K562 (cell line): ENCODE results near the gene ST6GALNAC6. TPM values are rescaled to one million over a fixed set of nuclear protein-coding genes. Genes with fewer than 3 reads are reported as not detected.

Source experiments
- AFF1 ChIP-seq, 2 experiments: fragments of 450-650 bp; IDR thresholded peaks; 2 replicates each; pipeline ENCODE4 v1.6.1; 2018; ENCODE audit warnings: mild to moderate bottlenecking in 2 of 2, low read depth in 1 of 2; ENCODE audit not compliant: partially characterized antibody in 2 of 2
- ARHGAP35 ChIP-seq: fragments of 450-650 bp; IDR thresholded peaks from 2 replicates; pipeline ENCODE4 v1.6.1; 2018; ENCODE audit not compliant: partially characterized antibody
- BMI1 ChIP-seq: fragments of 150-350 bp; IDR thresholded peaks from 2 replicates; pipeline ENCODE4 v1.6.1; 2014; ENCODE audit warnings: low read length
- CHCHD3 ChIP-seq: fragments of 250-450 bp; sonication (Bioruptor Pico); IDR thresholded peaks from 2 replicates; pipeline ENCODE4 v2.1.2; 2022; ENCODE audit warnings: mild to moderate bottlenecking
- FOXP1 ChIP-seq: sonication (generic); formaldehyde crosslinking; IDR thresholded peaks from 2 replicates; pipeline ENCODE4 v1.8.0; 2022; ENCODE audit warnings: mild to moderate bottlenecking, missing genetic modification reagents
- HDAC8 ChIP-seq: fragments of 450-650 bp; IDR thresholded peaks from 2 replicates; pipeline ENCODE4 v1.6.1; 2016; ENCODE audit warnings: mild to moderate bottlenecking, missing genetic modification characterization, moderate library complexity, missing compliant biosample characterization
- MYC ChIP-seq, 2 experiments: fragments of 250-450 bp in 1 of 2; sonication (Bioruptor Pico) in 1 of 2; IDR thresholded peaks; 2 replicates each; pipeline versions ENCODE4 v1.5.1 to v1.6.1; 2012 to 2021; ENCODE audit warnings: low read depth in 2 of 2, borderline replicate concordance in 1 of 2, improper control_type of control experiment in 1 of 2, low read length in 1 of 2, mild to moderate bottlenecking in 1 of 2, moderate library complexity in 1 of 2
- THAP12 ChIP-seq: fragments of 250-450 bp; sonication (Bioruptor Pico); IDR thresholded peaks from 2 replicates; pipeline ENCODE4 v1.9.0; 2021; ENCODE audit warnings: mild to moderate bottlenecking, inconsistent platforms
- ZBTB43 ChIP-seq: sonication (generic); formaldehyde crosslinking; IDR thresholded peaks from 2 replicates; pipeline ENCODE4 v1.8.0; 2023; ENCODE audit warnings: mild to moderate bottlenecking, missing genetic modification reagents
- ZEB2 ChIP-seq: fragments of 450-650 bp; IDR thresholded peaks from 2 replicates; pipeline ENCODE4 v1.6.1; 2016
- polyA plus RNA-seq, 8 experiments: library from polyadenylated mRNA; depleted of rRNA in 4 of 8; stranded (reverse) in 5 of 8; unstranded in 3 of 8; fragments of >200 nt; fragmentation: Nextera tagmentation in 2 of 8; fragmentation: Illumina TruSeq in 1 of 8; extraction: Ambion mirVana in 2 of 8; extraction: Trizol in 1 of 8; gene quantifications; 2 replicates each; pipeline versions ENCODE4 v1.2.1 to v1.2.3, GENCODE V29; 2011 to 2014; ENCODE audit warnings: inconsistent platforms in 1 of 8, missing spikeins in 1 of 8
- total RNA-seq, 7 experiments: library from RNA; depleted of rRNA in 6 of 7; stranded (reverse); fragments of >200 nt in 6 of 7; fragmentation: Illumina TruSeq in 2 of 7; extraction: Trizol in 2 of 7; gene quantifications; 2 replicates each; pipeline versions ENCODE4 v1.2.1 to v1.2.3, GENCODE V29; 2011 to 2021; ENCODE audit warnings: low replicate concordance in 1 of 7
- TF ChIP-seq, protein P1 (sequence below): fragments of 250-450 bp; sonication (Bioruptor Pico); IDR thresholded peaks from 2 replicates; pipeline ENCODE4 v1.5.0; 2021; ENCODE audit warnings: mild to moderate bottlenecking, borderline replicate concordance
- TF ChIP-seq, protein P2 (sequence below): sonication (generic); formaldehyde crosslinking; IDR thresholded peaks from 2 replicates; pipeline ENCODE4 v1.8.1; 2023; ENCODE audit warnings: mild to moderate bottlenecking, missing genetic modification reagents

Gene ST6GALNAC6
- total and polyA plus RNA-seq, 9 of the 15 experiments (the other 6 are each of a cell fraction or from before 2014, with no cell fraction given) = 0.13 to 23.0 (median 14.5) TPM

- no peak for TF ChIP-seq BMI1
- TF ChIP-seq, protein P1, sequence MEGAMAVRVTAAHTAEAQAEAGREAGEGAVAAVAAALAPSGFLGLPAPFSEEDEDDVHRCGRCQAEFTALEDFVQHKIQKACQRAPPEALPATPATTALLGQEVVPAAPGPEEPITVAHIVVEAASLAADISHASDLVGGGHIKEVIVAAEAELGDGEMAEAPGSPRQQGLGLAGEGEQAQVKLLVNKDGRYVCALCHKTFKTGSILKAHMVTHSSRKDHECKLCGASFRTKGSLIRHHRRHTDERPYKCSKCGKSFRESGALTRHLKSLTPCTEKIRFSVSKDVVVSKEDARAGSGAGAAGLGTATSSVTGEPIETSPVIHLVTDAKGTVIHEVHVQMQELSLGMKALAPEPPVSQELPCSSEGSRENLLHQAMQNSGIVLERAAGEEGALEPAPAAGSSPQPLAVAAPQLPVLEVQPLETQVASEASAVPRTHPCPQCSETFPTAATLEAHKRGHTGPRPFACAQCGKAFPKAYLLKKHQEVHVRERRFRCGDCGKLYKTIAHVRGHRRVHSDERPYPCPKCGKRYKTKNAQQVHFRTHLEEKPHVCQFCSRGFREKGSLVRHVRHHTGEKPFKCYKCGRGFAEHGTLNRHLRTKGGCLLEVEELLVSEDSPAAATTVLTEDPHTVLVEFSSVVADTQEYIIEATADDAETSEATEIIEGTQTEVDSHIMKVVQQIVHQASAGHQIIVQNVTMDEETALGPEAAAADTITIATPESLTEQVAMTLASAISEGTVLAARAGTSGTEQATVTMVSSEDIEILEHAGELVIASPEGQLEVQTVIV (CRISPR knock-in tag) = no peak
- TF ChIP-seq FOXP1 (CRISPR knock-in tag) = no peak
- TF ChIP-seq HDAC8 (tag) = no peak
- no peak for TF ChIP-seq CHCHD3 (CRISPR knock-in tag)
- no peak for TF ChIP-seq ARHGAP35
- TF ChIP-seq, protein P2, sequence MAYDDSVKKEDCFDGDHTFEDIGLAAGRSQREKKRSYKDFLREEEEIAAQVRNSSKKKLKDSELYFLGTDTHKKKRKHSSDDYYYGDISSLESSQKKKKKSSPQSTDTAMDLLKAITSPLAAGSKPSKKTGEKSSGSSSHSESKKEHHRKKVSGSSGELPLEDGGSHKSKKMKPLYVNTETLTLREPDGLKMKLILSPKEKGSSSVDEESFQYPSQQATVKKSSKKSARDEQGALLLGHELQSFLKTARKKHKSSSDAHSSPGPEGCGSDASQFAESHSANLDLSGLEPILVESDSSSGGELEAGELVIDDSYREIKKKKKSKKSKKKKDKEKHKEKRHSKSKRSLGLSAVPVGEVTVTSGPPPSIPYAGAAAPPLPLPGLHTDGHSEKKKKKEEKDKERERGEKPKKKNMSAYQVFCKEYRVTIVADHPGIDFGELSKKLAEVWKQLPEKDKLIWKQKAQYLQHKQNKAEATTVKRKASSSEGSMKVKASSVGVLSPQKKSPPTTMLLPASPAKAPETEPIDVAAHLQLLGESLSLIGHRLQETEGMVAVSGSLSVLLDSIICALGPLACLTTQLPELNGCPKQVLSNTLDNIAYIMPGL = 0 out of 2 replicates have a peak, but pooled peaks have one; percentile 6
- no peak for TF ChIP-seq ZBTB43
- TF ChIP-seq AFF1 (IDR thresholded peaks at IDR 0.05; ENCODE audit: low read depth in 1 of 2, partially characterized antibody in 2 of 2) = no peak
- peak; percentile 47; the same call in 1 of the 2 replicates for TF ChIP-seq ZEB2
- no peak for TF ChIP-seq THAP12 (CRISPR knock-in tag)
- TF ChIP-seq MYC (IDR thresholded peaks at IDR 0.05; ENCODE audit: low read depth, low read length) = 0 out of 2 replicates have a peak, but pooled peaks have one; percentile 27
- TF ChIP-seq MYC (CRISPR knock-in tag; IDR thresholded peaks at IDR 0.05; ENCODE audit: borderline replicate concordance, low read depth) = no peak
These were observed 28.0 kb upstream of the ST6GALNAC6 start (continued) for GRCh38 chr9:127927201-127927987.
